Hematopoietic multipotent progenitor cell treated with erythropoietin and hydrocortisone succinate and interleukin-3 and kit ligand, for 17 days (in vitro differentiated cells): ENCODE data around the gene TARP.
"Not testable (repeated sequence)": the region's sequence is repeated elsewhere in the genome, so short reads cannot be mapped to it uniquely, and the experiment has no call there.

Experiments used
- DNase-seq: peaks from one replicate; pipeline ENCODE4 v3.0.0-alpha.2; 2015; ENCODE audit warnings: low spot score

TARP gene

GRCh38 chr7:38261601-38262000 lies 11.8 kb downstream of the TARP start:
- DNase-seq: not testable (repeated sequence)

GRCh38 chr7:38259157-38259556 lies 14.3 kb downstream of the TARP start:
- not testable (repeated sequence) for DNase-seq

GRCh38 chr7:38257350-38257677 lies 16.1 kb downstream of the TARP start:
- no peak for DNase-seq

GRCh38 chr7:38249849-38250248 lies 23.6 kb downstream of the TARP start:
- not testable (repeated sequence) for DNase-seq

GRCh38 chr7:38248069-38248567 lies 25.3 kb downstream of the TARP start:
- no peak for DNase-seq

- DNase-seq: no peak
Measured at GRCh38 chr7:38245409-38245977, 27.9 kb downstream of the TARP start.

- DNase-seq: no peak
Measured at GRCh38 chr7:38244516-38244915, 28.9 kb downstream of the TARP start.

- not testable (repeated sequence) for DNase-seq
Measured at GRCh38 chr7:38243345-38243744, 30.1 kb downstream of the TARP start.

- no peak for DNase-seq
Measured at GRCh38 chr7:38242814-38243213, 30.6 kb downstream of the TARP start.

- no peak for DNase-seq
Measured at GRCh38 chr7:38241071-38241470, 32.4 kb downstream of the TARP start.

GRCh38 chr7:38239129-38239528 lies 34.3 kb downstream of the TARP start:
- DNase-seq: not testable (repeated sequence)

- DNase-seq: no peak
Measured at GRCh38 chr7:38235606-38236005, 37.8 kb downstream of the TARP start.

- not testable (repeated sequence) for DNase-seq
Measured at GRCh38 chr7:38234759-38235158, 38.7 kb downstream of the TARP start.

GRCh38 chr7:38232502-38233366 lies 40.7 kb downstream of the TARP start:
- no peak for DNase-seq

- DNase-seq: no peak
Measured at GRCh38 chr7:38229884-38230642, 43.4 kb downstream of the TARP start.

- no peak for DNase-seq
Measured at GRCh38 chr7:38229386-38229785, 44.0 kb downstream of the TARP start.

- no peak for DNase-seq
Measured at GRCh38 chr7:38224392-38224791, 49.0 kb downstream of the TARP start.

- no peak for DNase-seq
Measured at GRCh38 chr7:38223306-38223705, 50.1 kb downstream of the TARP start.

GRCh38 chr7:38222481-38223096 lies 50.8 kb downstream of the TARP start:
- DNase-seq: peak; percentile 84

GRCh38 chr7:38220452-38220851 lies 53.0 kb downstream of the TARP start:
- no peak for DNase-seq

GRCh38 chr7:38217672-38218071 lies 55.8 kb downstream of the TARP start:
- DNase-seq: no peak
